Measurements from ENCODE around the gene CDH4.

- TF ChIP-seq CTCF (IDR thresholded peaks at IDR 0.05): no peak
- TF ChIP-seq POLR2A (IDR thresholded peaks at IDR 0.05): no peak
Observed at GRCh38 chr20:61629602-61630390, 377.7 kb downstream of the CDH4 start.
